Lung (tissue), 12 donors: ENCODE measurements around the gene CELSR1. TPM values are rescaled to one million over a fixed set of nuclear protein-coding genes. Genes with fewer than 3 reads are reported as not detected.
"Not testable (repeated sequence)": the region's sequence is repeated elsewhere in the genome, so short reads cannot be mapped to it uniquely, and the experiment has no call there.

Experiments used
- ATAC-seq: fragments of 200-7000 bp; cut with Tn5 transposase; one replicate; pipeline ENCODE4 v1.9.1; 2020; ENCODE audit warnings: moderate number of reproducible peaks; ENCODE audit not compliant: insufficient read depth, low FRiP score
- DNase-seq, 3 donors: peaks; one replicate each; pipeline ENCODE4 v3.0.0-alpha.2; 2013 to 2017
- H3K27ac ChIP-seq, 2 donors: one replicate each; pipeline ENCODE4 v1.5.1; 2013; ENCODE audit warnings: mild to moderate bottlenecking in 2 of 2, moderate library complexity in 2 of 2, control low read depth in 1 of 2, inconsistent platforms in 1 of 2, low read depth in 1 of 2, low read length in 1 of 2
- H3K27me3 ChIP-seq, 3 donors: one replicate each; pipeline ENCODE4 v1.5.1; 2013; ENCODE audit warnings: low read length in 2 of 3; ENCODE audit not compliant: control insufficient read depth in 3 of 3, insufficient read depth in 3 of 3
- H3K36me3 ChIP-seq, 4 donors: one replicate each; pipeline ENCODE4 v1.5.1; 2013; ENCODE audit warnings: low read length in 4 of 4, mild to moderate bottlenecking in 1 of 4, moderate library complexity in 1 of 4; ENCODE audit not compliant: control insufficient read depth in 4 of 4, insufficient read depth in 4 of 4
- H3K4me1 ChIP-seq, 5 donors: one replicate each; pipeline ENCODE4 v1.5.1; 2013; ENCODE audit warnings: low read length in 5 of 5, mild to moderate bottlenecking in 2 of 5, moderate library complexity in 1 of 5; ENCODE audit not compliant: control insufficient read depth in 5 of 5, insufficient read depth in 5 of 5
- H3K4me3 ChIP-seq: one replicate; pipeline ENCODE4 v1.5.1; 2013; ENCODE audit warnings: mild to moderate bottlenecking, control low read depth, moderate library complexity
- H3K9ac ChIP-seq, 2 donors: one replicate each; pipeline ENCODE4 v1.5.1; 2013; ENCODE audit warnings: low read length in 2 of 2, control low read depth in 1 of 2; ENCODE audit not compliant: insufficient read depth in 1 of 2
- H3K9me3 ChIP-seq, 4 donors: one replicate each; pipeline ENCODE4 v1.5.1; 2013; ENCODE audit warnings: low read length in 3 of 4, mild to moderate bottlenecking in 1 of 4, moderate library complexity in 1 of 4; ENCODE audit not compliant: control insufficient read depth in 4 of 4, insufficient read depth in 3 of 4
- WGBS, 2 donors: extraction: QIAGEN DNeasy Blood & Tissue Kit; methylation state at CpG; one replicate each; pipeline ENCODE4 v1.1.7; 2013; 5-methylcytosine and 5-hydroxymethylcytosine counted together
- polyA plus RNA-seq, 2 donors: library from polyadenylated mRNA; stranded (reverse); fragments of 200-250 nt; gene quantifications; one replicate each; pipeline ENCODE4 v1.2.1, GENCODE V29; 2013
- total RNA-seq, 2 donors: library from RNA; depleted of rRNA in 1 of 2; stranded (reverse); fragments of >200 nt in 1 of 2; gene quantifications; one replicate each; pipeline ENCODE4 v1.2.1, GENCODE V29; 2014 to 2021
- TF ChIP-seq, protein P1 (sequence below): IDR thresholded peaks from 2 replicates; pipeline ENCODE4 v1.5.1; 2012; ENCODE audit warnings: mild to moderate bottlenecking; ENCODE audit errors: control extremely low read depth, extremely low read depth
- donor health status: control.
- donor health status: control.
- donor health status: Bipolar disorder and iron deficiency.
- donor health status: healthy.
- donor health status: DM: yes; HTN: yes; CAD: no.

Gene CELSR1
- total and polyA plus RNA-seq, 4 donors: 14.0 to 65.9 (median 32.7) TPM

DNA sequence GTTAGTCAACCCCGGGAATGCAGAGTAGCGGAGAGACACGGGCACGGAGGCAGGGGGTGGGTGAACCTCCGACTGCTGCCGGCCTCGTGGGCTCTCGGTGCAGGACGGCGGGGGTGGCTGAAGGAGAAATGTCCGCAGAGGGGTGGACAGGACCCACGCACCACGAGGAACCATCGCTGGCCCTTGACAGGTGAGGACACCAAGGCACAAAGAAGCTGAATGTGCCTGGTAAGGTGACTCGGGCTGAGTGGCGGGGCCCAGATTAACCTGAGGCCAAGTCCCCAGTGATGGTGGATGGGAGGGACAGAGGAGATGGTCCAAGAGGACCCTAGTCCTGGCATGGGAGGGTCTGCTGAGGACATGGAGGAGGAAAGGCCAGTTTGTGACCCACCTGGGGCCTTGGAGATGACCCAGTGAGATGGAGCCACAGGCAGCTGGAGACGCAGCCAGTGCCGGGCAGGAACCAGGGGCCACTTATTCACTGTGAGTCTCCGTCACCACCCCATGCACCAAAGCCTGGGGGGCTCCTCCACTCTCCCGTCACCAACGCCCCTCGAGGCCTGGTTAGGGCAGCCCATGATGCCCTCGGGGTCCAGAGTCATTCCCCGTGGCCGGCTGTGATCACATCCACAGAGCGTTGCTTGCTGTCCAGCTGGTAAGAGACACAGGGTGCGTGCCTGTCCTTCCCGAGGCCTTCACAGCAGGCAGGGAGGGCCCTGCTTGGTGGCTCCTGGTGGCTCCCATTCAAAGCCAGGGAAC lies 64.2 kb downstream of the CELSR1 start:
- H3K4me1 ChIP-seq: no peaks in the 10 kb centered on the region
- TF ChIP-seq, protein P1, sequence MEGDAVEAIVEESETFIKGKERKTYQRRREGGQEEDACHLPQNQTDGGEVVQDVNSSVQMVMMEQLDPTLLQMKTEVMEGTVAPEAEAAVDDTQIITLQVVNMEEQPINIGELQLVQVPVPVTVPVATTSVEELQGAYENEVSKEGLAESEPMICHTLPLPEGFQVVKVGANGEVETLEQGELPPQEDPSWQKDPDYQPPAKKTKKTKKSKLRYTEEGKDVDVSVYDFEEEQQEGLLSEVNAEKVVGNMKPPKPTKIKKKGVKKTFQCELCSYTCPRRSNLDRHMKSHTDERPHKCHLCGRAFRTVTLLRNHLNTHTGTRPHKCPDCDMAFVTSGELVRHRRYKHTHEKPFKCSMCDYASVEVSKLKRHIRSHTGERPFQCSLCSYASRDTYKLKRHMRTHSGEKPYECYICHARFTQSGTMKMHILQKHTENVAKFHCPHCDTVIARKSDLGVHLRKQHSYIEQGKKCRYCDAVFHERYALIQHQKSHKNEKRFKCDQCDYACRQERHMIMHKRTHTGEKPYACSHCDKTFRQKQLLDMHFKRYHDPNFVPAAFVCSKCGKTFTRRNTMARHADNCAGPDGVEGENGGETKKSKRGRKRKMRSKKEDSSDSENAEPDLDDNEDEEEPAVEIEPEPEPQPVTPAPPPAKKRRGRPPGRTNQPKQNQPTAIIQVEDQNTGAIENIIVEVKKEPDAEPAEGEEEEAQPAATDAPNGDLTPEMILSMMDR: no peak
- ATAC-seq (no peak), DNase-seq (no peak)
- H3K4me3 ChIP-seq: no peak overlapping the region
- no peaks in the 10 kb centered on the region for H3K36me3 ChIP-seq
- H3K27me3 ChIP-seq: no peaks in the 10 kb centered on the region
- H3K27ac ChIP-seq: no peak overlapping the region
- H3K9me3 ChIP-seq: peaks cover 0 to 3% (median 0%) of the 10 kb centered on the region in 4 donors
- no peak overlapping the region for H3K9ac ChIP-seq
- 92 to 94% methylated on average over 28 of the region's 28 CpGs for WGBS, 2 donors

- WGBS, 2 donors: 85 to 90% methylated on average over 8 of the region's 8 CpGs
- H3K27ac ChIP-seq: no peak overlapping the region
- no peaks in the 10 kb centered on the region for H3K27me3 ChIP-seq
- no peak for DNase-seq
- TF ChIP-seq, protein P1: no peak
- H3K9ac ChIP-seq: no peak overlapping the region
- H3K36me3 ChIP-seq: no peaks in the 10 kb centered on the region
- no peak overlapping the region for H3K4me3 ChIP-seq
- no peak for ATAC-seq
- H3K9me3 ChIP-seq: peaks cover 0 to 3% (median 0%) of the 10 kb centered on the region in 4 donors
- H3K4me1 ChIP-seq: no peaks in the 10 kb centered on the region
Observed at GRCh38 chr22:46472722-46473016, 64.8 kb downstream of the CELSR1 start.

DNA sequence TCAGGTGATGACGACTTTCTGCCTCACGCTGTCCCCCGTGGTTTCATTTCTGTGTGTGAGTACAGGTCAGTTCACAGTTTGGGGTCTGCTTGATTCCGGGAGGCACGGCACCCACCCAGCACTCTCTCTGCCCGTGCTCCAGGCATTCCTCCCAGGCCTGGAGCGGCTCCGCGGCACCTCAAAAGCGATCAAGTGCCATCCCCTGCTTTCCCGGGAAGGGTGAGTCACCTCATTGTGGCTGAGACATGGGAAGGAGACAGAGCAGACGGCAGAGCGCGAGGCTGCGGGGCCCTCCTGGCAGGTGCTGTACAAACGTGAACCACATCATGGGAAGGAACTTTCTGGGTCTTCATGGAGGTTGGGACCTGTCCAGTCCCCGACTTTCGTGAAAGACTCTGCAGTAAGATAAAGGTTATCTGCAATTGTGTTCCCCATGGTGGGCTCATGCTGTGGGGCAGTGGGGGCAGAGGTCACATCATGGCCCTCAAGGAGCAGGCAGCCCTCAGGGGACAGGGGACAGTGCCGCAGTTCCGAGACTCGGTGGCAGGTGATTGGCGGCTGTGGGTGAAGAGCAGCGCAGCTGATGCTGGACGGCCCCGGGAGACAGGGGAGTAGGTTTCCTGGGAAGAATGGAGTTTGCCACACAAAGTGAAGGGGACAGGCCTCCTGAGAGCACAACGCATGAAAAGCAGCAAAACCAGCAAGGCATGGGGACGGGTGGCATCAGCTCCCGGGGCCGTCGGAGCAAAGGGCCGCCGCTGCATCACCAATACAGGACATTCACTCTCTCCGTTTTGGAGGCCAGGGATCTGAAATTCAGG lies 65.3 kb downstream of the CELSR1 start:
- Histone ChIP-seq H3K36me3 (no peaks in the 10 kb centered on the region), H3K4me1 (no peaks in the 10 kb centered on the region), H3K27me3 (no peaks in the 10 kb centered on the region), H3K4me3 (no peak overlapping the region), H3K9me3 (peaks cover 0 to 3% (median 0%) of the 10 kb centered on the region in 4 donors), H3K27ac (no peak overlapping the region), H3K9ac (no peak overlapping the region)
- 81 to 91% methylated on average over 33 of the region's 33 CpGs for WGBS, 2 donors
- ATAC-seq: no peak
- TF ChIP-seq, protein P1: no peak
- no peak for DNase-seq

DNA sequence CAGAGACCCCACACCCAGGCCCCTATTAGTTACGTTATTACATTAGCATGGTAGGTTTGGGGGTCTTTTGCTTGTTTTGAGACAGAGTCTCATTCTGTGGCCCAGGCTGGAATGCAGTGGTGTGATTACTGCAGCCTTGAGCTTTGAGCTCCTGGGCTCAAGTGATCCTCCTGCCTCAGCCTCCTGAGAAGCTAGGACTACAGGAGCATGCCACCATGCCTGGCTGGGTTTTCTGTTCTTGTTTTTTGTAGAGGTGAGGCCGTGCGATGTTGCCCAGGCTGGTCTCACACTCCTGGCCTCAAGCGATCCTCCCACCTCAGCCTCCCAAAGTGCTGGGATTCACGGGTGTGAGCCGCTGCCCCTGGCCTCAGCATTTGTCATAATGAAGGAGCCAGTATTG lies 66.1 kb downstream of the CELSR1 start:
- H3K9ac ChIP-seq, H3K4me3 ChIP-seq, H3K9me3 ChIP-seq, H3K4me1 ChIP-seq, H3K27me3 ChIP-seq, DNase-seq, ATAC-seq, H3K36me3 ChIP-seq, H3K27ac ChIP-seq: not testable (repeated sequence)
- WGBS, 2 donors: 89 to 92% methylated on average over 6 of the region's 6 CpGs
